Measurements from ENCODE around the gene CABP4. TPM values are rescaled to one million over a fixed set of nuclear protein-coding genes. Genes with fewer than 3 reads are reported as not detected.

The CABP4 gene
- total RNA-seq, 2 donors from 2014 or later, result 3.1 TPM; not detected in 1

DNA sequence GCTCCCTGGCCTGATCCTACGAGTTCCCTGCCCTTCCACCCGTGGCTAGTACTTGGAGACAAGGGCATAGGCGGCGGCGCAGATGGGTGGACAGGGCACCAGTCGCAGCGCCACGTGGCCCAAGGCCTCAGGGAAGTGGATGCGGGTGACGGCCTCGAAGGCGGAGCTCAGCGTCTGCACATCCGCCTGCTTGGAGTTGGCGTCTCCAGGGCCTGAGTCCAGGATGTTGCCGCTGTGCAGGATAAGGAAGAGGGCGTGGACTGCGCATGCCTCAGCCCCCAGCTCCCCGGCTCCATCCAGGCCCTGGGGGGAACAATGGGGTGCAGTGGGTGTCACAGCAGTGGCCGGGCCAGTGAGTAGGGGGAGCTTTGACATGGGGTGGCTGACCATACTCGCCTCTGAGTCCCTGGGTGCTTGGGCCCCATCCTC lies 43.4 kb downstream of the CABP4 start:
- TF ChIP-seq POLR2A (IDR thresholded peaks at IDR 0.05), result no peak
- TF ChIP-seq, protein P1, sequence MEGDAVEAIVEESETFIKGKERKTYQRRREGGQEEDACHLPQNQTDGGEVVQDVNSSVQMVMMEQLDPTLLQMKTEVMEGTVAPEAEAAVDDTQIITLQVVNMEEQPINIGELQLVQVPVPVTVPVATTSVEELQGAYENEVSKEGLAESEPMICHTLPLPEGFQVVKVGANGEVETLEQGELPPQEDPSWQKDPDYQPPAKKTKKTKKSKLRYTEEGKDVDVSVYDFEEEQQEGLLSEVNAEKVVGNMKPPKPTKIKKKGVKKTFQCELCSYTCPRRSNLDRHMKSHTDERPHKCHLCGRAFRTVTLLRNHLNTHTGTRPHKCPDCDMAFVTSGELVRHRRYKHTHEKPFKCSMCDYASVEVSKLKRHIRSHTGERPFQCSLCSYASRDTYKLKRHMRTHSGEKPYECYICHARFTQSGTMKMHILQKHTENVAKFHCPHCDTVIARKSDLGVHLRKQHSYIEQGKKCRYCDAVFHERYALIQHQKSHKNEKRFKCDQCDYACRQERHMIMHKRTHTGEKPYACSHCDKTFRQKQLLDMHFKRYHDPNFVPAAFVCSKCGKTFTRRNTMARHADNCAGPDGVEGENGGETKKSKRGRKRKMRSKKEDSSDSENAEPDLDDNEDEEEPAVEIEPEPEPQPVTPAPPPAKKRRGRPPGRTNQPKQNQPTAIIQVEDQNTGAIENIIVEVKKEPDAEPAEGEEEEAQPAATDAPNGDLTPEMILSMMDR (IDR thresholded peaks at IDR 0.05), result no peak
- Histone ChIP-seq H3K27me3 (no peaks in the 10 kb centered on the region), H3K9me3 (no peaks in the 10 kb centered on the region), H3K4me1 (peaks cover 7% of the 10 kb centered on the region), H3K4me3 (no peak overlapping the region), H3K27ac (no peak overlapping the region), H3K36me3 (replicated peaks in 1 of 2; ENCODE audit: insufficient read depth in 1 of 2, low read depth in 2 of 2) (peaks cover 0 to 9% of the 10 kb centered on the region in 2 donors)
- ATAC-seq (no peak), DNase-seq (no peak)
- intact Hi-C loops (cut with DNase I), result no loop called here
- WGBS, 2 donors, result 83 to 90% methylated on average over 20 to 21 of the region's 21 CpGs

DNA sequence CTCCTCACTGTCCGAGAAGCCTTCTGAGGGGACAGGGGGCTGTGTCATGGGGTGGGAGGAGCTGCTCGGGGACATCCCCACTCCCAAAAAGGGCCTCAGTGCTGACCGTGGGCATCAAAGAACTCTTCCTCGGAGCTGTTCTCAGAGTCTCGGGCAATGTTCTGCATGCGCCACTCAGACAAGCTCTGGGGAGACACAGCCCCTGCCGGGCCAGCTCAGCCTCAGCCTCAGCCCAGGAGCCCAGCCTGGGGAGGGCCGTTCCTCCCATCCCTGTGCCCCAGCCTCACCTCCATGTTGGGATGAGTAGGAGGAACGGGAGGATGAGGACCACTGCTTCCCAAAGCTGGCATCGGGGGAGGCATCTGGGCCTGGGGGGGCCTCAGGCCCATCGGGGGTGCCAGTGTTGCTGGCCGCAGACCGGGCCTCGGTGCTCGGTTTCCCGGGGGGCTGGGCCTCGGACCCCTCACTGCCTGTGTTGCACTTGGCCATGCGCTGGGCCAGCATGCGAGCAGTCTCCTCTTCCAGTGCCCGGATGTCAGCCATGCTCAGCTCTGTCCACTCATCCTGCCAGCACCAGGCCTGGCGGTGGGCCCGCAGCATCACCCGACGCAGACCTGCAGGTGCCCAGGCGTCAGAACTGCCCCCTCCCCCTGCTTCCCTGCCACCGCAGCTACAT lies 44.8 kb downstream of the CABP4 start:
- WGBS, 2 donors, result 95 to 100% methylated on average over 3 to 26 of the region's 26 CpGs
- Histone ChIP-seq H3K27ac (no peak overlapping the region), H3K9me3 (no peaks in the 10 kb centered on the region), H3K27me3 (no peaks in the 10 kb centered on the region), H3K4me1 (peaks cover 18% of the 10 kb centered on the region), H3K4me3 (no peak overlapping the region), H3K36me3 (replicated peaks in 1 of 2; ENCODE audit: insufficient read depth in 1 of 2, low read depth in 2 of 2) (peaks cover 0 to 9% of the 10 kb centered on the region in 2 donors)
- intact Hi-C loops (cut with DNase I), result no loop called here
- TF ChIP-seq, protein P1 (IDR thresholded peaks at IDR 0.05), result no peak
- no peak for TF ChIP-seq POLR2A (IDR thresholded peaks at IDR 0.05)
- ATAC-seq, result no peak
- DNase-seq, result no peak

DNA sequence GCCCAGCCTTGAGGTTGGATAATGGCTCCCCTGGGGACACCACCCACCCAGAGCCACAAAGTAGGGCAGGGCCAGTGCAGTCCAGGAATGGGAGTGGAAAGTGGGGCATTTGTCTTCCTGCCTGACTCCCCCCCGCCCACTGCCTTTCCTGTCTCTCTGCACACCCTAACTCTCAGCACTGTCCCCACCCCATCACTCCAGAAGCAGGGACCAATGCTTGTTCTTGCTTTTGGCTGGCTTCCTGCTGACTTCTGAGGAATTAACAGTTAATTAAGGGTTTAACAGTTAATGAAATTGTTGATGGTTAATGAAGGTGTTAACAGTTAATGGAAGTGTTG lies 45.3 kb downstream of the CABP4 start:
- Histone ChIP-seq H3K27me3 (no peaks in the 10 kb centered on the region), H3K4me3 (no peak overlapping the region), H3K27ac (no peak overlapping the region), H3K36me3 (replicated peaks in 1 of 2; ENCODE audit: insufficient read depth in 1 of 2, low read depth in 2 of 2) (peaks cover 0 to 9% of the 10 kb centered on the region in 2 donors), H3K4me1 (peaks cover 22% of the 10 kb centered on the region), H3K9me3 (no peaks in the 10 kb centered on the region)
- TF ChIP-seq POLR2A (IDR thresholded peaks at IDR 0.05), result no peak
- TF ChIP-seq, protein P1 (IDR thresholded peaks at IDR 0.05), result no peak
- intact Hi-C loops (cut with DNase I), result no loop called here
- ATAC-seq (no peak), DNase-seq (no peak)
- 88 to 92% methylated on average over 1 of the region's 1 CpG for WGBS, 2 donors

DNA sequence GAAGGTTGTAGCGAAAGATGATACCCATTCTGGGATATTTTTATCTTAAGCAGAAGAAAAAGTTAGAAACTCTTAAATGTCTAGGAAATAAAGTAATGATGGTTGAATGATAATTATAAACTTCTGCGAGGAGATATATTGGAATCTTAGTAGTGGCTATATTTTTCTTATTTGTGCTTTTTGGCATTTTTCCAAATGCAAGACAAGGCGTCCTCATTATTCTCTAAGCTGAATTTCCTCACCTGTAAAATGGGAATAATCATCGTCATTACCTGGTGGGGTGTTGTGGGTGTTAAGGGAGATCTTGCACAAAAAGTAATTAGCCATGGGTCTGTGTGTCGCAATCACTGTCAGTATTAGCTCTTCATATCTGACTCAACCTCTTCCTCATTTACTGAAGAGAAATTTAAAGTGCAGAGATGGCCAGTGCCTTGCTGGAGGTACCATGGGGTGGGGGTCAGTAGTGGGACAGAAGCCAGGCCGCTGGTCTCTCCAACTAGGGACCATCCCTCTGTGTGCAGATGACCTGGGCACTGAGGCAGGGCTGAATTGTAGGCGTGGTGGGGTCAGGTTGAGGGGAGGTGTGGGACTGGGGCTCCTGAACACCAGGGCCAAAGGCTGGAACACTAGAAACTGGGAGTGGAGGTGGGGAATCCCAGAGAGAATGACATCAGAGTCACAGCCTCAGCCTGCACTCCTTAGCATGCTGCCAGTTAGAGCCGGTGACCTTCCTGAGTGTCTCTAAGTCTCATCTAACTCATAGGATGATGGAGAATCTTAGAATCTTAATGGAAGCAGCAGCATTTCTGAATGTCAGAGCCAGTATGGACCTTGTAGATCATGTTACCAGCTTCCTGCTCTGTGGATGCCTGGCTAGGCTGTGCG lies 45.9 kb downstream of the CABP4 start:
- Histone ChIP-seq H3K4me1 (peaks cover 28% of the 10 kb centered on the region), H3K36me3 (replicated peaks in 1 of 2; ENCODE audit: insufficient read depth in 1 of 2, low read depth in 2 of 2) (peaks cover 0 to 7% of the 10 kb centered on the region in 2 donors), H3K27me3 (no peaks in the 10 kb centered on the region), H3K27ac (no peak overlapping the region), H3K9me3 (no peaks in the 10 kb centered on the region), H3K4me3 (no peak overlapping the region)
- TF ChIP-seq, protein P1 (IDR thresholded peaks at IDR 0.05), result no peak
- no peak for TF ChIP-seq POLR2A (IDR thresholded peaks at IDR 0.05)
- intact Hi-C loops (cut with DNase I), result no loop called here
- DNase-seq (no peak), ATAC-seq (no peak)
- 84 to 92% methylated on average over 8 to 9 of the region's 9 CpGs for WGBS, 2 donors
